NOMO-1 treated with dmso at 0.1 percent for 144 hours (cell line): ENCODE measurements around the gene SEMA3B.

ENCODE experiments used
- DNase-seq: peaks from one replicate; lab custom pipeline; 2025; ENCODE audit not compliant: unreplicated experiment; lab: John Stamatoyannopoulos, UW

The SEMA3B gene

DNA sequence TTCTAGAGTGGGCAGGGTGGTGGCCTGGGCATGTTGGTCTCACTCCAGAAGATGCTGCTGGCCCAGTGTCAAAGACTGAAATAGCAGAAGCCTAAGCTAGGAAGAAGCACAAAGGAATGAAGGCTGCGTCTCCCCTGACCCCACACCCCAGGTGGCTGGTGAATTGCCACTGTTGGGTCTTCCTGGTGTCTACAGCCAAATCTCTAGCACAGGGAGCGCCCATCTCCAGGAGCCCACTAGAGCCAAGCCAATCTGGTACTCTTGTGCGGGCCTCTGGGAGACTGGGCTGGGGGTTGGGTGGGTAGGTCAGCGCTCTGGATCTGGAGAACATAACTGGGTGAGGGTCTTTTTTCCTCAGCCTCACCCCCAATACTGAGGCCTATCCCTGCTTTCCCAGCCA, 58.2 kb downstream of the SEMA3B start:
- DNase-seq: no peak
